ENCODE results near the gene MED26. TPM values are rescaled to one million over a fixed set of nuclear protein-coding genes. Genes with fewer than 3 reads are reported as not detected.

The MED26 gene
- polyA plus RNA-seq, 3 donors: 3.0 to 6.2 (median 3.4) TPM

- 65 to 77% (median 68%) methylated on average over 13 of the region's 13 CpGs for WGBS, 3 donors
- H3K27ac ChIP-seq (ENCODE audit: low read depth, low read length): no peak overlapping the region
These were observed 42.8 kb downstream of the MED26 start for GRCh38 chr19:16585094-16585801.

GRCh38 chr19:16584248-16585093, 43.5 kb downstream of the MED26 start:
- 4 to 12% (median 7%) methylated on average over 15 of the region's 15 CpGs for WGBS, 3 donors
- H3K27ac ChIP-seq (ENCODE audit: low read depth, low read length): no peak overlapping the region

- no peak overlapping the region for H3K27ac ChIP-seq (ENCODE audit: low read depth, low read length)
- WGBS, 3 donors: 84 to 86% (median 85%) methylated on average over 10 of the region's 10 CpGs
These were observed 45.3 kb downstream of the MED26 start for GRCh38 chr19:16582486-16583261.

- no peak overlapping the region for H3K27ac ChIP-seq (ENCODE audit: low read depth, low read length)
- 61 to 74% (median 64%) methylated on average over 6 of the region's 6 CpGs for WGBS, 3 donors
These were observed 46.0 kb downstream of the MED26 start for GRCh38 chr19:16581971-16582343.

- H3K27ac ChIP-seq (ENCODE audit: low read depth, low read length): no peak overlapping the region
- WGBS, 3 donors: 42 to 70% (median 67%) methylated on average over 12 of the region's 12 CpGs
These were observed 46.6 kb downstream of the MED26 start for GRCh38 chr19:16581145-16581970.

- no peak overlapping the region for H3K27ac ChIP-seq (ENCODE audit: low read depth, low read length)
- 59 to 82% (median 65%) methylated on average over 4 of the region's 4 CpGs for WGBS, 3 donors
These were observed 48.6 kb downstream of the MED26 start for GRCh38 chr19:16579381-16579780.

GRCh38 chr19:16577531-16577985, 50.4 kb downstream of the MED26 start:
- H3K27ac ChIP-seq (ENCODE audit: low read depth, low read length): no peak overlapping the region
- WGBS, 3 donors: 51 to 77% (median 67%) methylated on average over 17 of the region's 17 CpGs

- WGBS, 3 donors: 84 to 88% (median 87%) methylated on average over 48 to 52 of the region's 52 CpGs
- H3K27ac ChIP-seq (ENCODE audit: low read depth, low read length): no peak overlapping the region
These were observed 51.1 kb downstream of the MED26 start for GRCh38 chr19:16576690-16577530.

- WGBS, 3 donors: 83 to 88% (median 83%) methylated on average over 48 of the region's 48 CpGs
- H3K27ac ChIP-seq (ENCODE audit: low read depth, low read length): no peak overlapping the region
These were observed 51.9 kb downstream of the MED26 start for GRCh38 chr19:16575861-16576689.

- no peak overlapping the region for H3K27ac ChIP-seq (ENCODE audit: low read depth, low read length)
- WGBS, 3 donors: 89 to 94% (median 91%) methylated on average over 2 of the region's 2 CpGs
These were observed 52.7 kb downstream of the MED26 start for GRCh38 chr19:16575282-16575681.

GRCh38 chr19:16573925-16574324, 54.1 kb downstream of the MED26 start:
- no peak overlapping the region for H3K27ac ChIP-seq (ENCODE audit: low read depth, low read length)

- no peak overlapping the region for H3K27ac ChIP-seq (ENCODE audit: low read depth, low read length)
- WGBS, 3 donors: 58 to 70% (median 67%) methylated on average over 13 of the region's 13 CpGs
These were observed 54.7 kb downstream of the MED26 start for GRCh38 chr19:16573296-16573695.

- peak within 1 kb of the TSS; percentile 20 for H3K27ac ChIP-seq (ENCODE audit: low read depth, low read length)
- 0 to 1% (median 1%) methylated on average over 65 to 83 of the region's 83 CpGs for WGBS, 3 donors
These were observed 55.4 kb downstream of the MED26 start, which contains the start of gene SLC35E1 for GRCh38 chr19:16572332-16573211. Gene SLC35E1 (minus strand): TSS chr19:16572415. CDS start chr19:16572364, 51 bp downstream.

GRCh38 chr19:16571822-16572331, 56.1 kb downstream of the MED26 start:
- H3K27ac ChIP-seq (ENCODE audit: low read depth, low read length): peak overlapping the region; percentile 20
- WGBS, 3 donors: 0 to 1% (median 1%) methylated on average over 65 to 75 of the region's 75 CpGs

- H3K27ac ChIP-seq (ENCODE audit: low read depth, low read length): no peak overlapping the region
- WGBS, 3 donors: 7 to 14% (median 7%) methylated on average over 6 of the region's 6 CpGs
These were observed 56.7 kb downstream of the MED26 start for GRCh38 chr19:16571283-16571682.

Data from adipose tissue (tissue), 3 donors.